GM10266 (cell line): ENCODE results near the gene CRYGB.
"Not testable (repeated sequence)": the region's sequence is repeated elsewhere in the genome, so short reads cannot be mapped to it uniquely, and the experiment has no call there.

Source experiments
- DNase-seq: peaks from one replicate; pipeline ENCODE4 v3.0.0; 2012; ENCODE audit errors: extremely low spot score
- TF ChIP-seq, protein P1 (sequence below): IDR thresholded peaks from 2 replicates; pipeline ENCODE4 v1.5.1; 2012; ENCODE audit warnings: mild to moderate bottlenecking, low read depth; ENCODE audit not compliant: control insufficient read depth, insufficient read depth; ENCODE audit errors: missing control alignments

Gene CRYGB

DNA sequence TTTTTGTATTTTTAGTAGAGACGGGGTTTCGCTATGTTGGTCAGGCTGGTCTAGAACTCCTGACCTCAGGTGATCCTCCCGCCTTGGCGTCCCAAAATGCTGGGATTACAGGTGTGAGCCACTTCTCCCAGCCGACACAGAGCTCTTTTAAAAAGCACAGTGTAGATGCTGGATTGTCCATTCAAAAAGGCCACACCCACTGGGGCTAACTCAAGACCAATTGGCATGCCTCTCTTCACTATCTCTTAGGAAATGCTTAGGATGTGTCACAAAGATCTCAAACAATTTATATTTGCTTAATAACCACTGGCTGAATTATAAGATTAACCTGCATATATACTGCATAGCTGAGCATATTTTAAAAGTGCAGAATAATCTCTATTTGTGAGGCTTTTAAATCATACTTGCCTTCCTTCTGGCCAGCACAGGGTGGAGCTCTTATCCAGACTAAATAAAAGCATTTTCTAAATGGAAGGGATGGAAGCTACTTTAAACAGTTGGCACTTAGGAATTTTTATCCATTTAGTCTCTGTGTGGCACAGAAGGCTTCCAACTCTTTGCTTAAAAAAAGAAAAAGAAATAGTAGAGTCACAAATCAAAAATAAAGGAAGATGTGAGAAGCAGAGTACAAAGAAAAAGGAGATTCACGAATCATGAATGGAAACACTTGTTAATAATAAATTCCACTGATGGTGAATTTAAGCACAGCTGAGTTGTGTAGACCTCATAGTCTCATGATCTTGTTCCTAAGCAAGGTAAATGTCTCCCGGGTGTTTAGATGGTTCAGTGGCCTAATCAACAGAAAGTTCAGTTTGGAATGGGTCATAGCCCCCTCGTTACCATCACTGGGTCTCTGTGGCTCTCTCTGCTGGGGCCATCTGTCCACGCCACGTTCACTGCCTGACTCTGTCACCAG, 44.0 kb downstream of the CRYGB start:
- no peak for DNase-seq
- TF ChIP-seq, protein P1, sequence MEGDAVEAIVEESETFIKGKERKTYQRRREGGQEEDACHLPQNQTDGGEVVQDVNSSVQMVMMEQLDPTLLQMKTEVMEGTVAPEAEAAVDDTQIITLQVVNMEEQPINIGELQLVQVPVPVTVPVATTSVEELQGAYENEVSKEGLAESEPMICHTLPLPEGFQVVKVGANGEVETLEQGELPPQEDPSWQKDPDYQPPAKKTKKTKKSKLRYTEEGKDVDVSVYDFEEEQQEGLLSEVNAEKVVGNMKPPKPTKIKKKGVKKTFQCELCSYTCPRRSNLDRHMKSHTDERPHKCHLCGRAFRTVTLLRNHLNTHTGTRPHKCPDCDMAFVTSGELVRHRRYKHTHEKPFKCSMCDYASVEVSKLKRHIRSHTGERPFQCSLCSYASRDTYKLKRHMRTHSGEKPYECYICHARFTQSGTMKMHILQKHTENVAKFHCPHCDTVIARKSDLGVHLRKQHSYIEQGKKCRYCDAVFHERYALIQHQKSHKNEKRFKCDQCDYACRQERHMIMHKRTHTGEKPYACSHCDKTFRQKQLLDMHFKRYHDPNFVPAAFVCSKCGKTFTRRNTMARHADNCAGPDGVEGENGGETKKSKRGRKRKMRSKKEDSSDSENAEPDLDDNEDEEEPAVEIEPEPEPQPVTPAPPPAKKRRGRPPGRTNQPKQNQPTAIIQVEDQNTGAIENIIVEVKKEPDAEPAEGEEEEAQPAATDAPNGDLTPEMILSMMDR, result no peak

DNA sequence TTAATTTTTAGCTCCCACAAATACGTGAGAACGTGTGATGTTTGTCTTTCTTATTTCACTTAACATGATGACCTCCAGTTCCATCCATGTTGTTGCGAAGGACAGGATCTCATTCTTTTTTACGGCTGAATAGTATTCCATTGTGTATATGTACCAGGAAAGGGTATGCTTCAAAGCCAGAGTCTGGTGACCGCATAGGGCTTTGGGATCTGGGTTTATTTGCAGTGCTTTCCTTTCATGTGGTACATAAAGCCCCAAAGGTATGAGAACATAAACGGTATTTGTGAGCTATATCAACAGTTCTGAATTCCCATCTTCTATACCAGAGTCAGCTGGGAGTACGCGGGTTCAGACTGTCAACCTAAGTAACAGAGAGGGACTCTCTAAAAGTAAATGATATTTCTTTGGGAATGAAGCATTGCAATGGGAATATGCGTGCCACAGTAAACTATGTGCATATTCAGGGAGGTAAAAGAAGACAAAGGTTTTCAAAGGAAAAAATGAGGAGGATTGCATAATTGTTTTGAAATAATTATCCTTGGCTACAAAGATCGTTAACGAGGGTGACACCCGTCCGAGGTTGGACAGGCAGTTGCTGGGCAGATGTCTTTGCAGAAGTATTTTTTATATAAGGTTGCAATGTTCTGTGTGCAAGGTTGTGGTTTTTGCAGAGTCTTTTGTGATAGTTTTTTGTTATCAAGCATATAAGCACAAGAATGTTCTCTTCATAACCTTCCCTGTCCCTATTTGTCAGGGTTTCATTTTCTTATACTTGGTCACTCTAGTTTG, 46.1 kb downstream of the CRYGB start:
- TF ChIP-seq, protein P1, result no peak
- DNase-seq, result no peak

DNA sequence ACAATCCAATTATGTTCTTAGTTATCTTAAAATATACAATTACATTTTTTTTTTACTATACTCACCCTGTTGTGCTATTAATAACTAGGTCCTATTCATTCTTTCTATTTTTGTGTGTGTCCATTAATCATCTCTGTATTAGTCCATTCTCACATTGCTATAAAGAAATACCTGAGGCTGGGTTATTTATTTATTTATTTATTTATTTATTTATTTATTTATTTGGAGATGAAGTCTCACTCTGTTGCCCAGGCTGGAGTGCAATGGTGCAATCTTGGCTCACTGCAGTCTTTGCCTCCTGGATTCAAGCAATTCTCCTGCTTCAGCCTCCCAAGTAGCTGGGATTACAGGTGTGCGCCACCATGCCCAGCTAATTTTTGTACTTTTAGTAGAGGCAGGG, 47.3 kb downstream of the CRYGB start:
- DNase-seq, result not testable (repeated sequence)

DNA sequence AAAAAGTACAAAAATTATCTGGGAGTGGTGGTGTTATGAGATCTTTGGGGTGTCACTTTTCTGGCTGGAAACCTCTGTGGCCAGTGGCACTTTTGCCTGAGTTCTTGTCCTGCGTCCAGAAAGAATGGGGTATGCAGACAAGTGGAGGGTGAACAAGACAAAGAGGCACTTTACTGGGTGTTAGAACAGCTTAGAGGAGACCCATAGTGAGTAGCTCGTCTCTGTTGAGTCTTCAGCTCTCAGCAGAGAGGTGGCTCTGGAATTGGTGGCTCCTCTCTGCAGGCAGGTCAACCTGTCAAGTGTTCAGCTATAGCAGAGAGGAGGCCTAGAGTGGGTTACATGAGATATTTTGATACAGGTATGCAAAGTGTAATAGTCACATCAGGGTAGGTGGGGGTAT, 47.7 kb downstream of the CRYGB start:
- TF ChIP-seq, protein P1, result no peak
- no peak for DNase-seq

DNA sequence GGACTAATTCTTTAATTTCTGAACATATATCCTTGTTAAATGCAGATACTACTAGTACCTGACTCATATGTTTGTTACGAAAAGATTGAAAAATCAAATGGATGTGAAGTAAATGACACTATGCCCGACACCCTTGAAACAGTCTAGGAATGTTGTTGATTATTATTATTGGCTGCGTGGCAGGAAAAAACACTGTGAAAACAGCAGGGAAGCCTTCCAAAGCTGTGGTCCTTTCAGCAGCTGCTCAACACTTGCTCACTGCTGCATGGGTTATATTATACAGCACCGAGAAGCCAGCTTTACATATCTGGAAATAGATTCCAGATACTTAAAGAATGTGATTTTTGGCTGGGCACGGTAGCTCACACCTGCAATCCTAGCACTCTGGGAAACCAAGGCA, 48.2 kb downstream of the CRYGB start:
- TF ChIP-seq, protein P1, result no peak
- no peak for DNase-seq

GRCh38 chr2:208097313-208097712, 48.6 kb downstream of the CRYGB start:
- no peak for DNase-seq
- TF ChIP-seq, protein P1, result no peak

- TF ChIP-seq, protein P1, result no peak
- DNase-seq, result no peak
Observed at GRCh38 chr2:208096080-208096479, 49.9 kb downstream of the CRYGB start.
